ENCODE results near the gene TDRD10. TPM values are rescaled to one million over a fixed set of nuclear protein-coding genes. Genes with fewer than 3 reads are reported as not detected.
A peak's percentile ranks its signal among the peaks of the same experiment; 100 is the strongest.

The TDRD10 gene
- total and polyA plus RNA-seq, 2 of the 4 experiments (the other 2 are of a cell fraction) = not detected

- Histone ChIP-seq H3K4me3 (ENCODE audit: insufficient read depth, low read depth, low read length) (no peak overlapping the region), H2BK5ac (ENCODE audit: low read depth, low read length, poor library complexity, severe bottlenecking) (no peak overlapping the region), H3K9ac (ENCODE audit: low read depth, low read length) (no peak overlapping the region), H3K27ac (ENCODE audit: insufficient read depth, low read length) (no peak overlapping the region), H3K4me2 (ENCODE audit: low read depth, low read length) (no peak overlapping the region), H3K9me3 (ENCODE audit: control insufficient read depth, insufficient read depth, low read length) (no peaks in the 10 kb centered on the region), H4K20me1 (ENCODE audit: insufficient read depth, low read length) (peaks cover 51% of the 10 kb centered on the region), H4K91ac (ENCODE audit: insufficient read depth, low read depth, low read length) (no peak overlapping the region), H2BK20ac (ENCODE audit: low read depth, low read length) (no peak overlapping the region), H4K8ac (ENCODE audit: low read depth in 2 of 2, low read length in 2 of 2) (no peak overlapping the region), H3K4me1 (ENCODE audit: control insufficient read depth, insufficient read depth, low read length) (peaks cover 19% of the 10 kb centered on the region), H3K56ac (ENCODE audit: extremely low read depth, insufficient read depth, low read length) (no peak overlapping the region), H3K9me1 (ENCODE audit: insufficient read depth, low read length) (peaks cover 44% of the 10 kb centered on the region; the same call in 1 of the 2 replicates), H3K4ac (ENCODE audit: low read depth, low read length) (no peak overlapping the region), H2AK5ac (ENCODE audit: low read depth, low read length) (peak overlapping the region; percentile 5; the same call in 1 of the 2 replicates), H4K5ac (ENCODE audit: low read depth, low read length) (no peak overlapping the region), H2AFZ (replicated peaks; ENCODE audit: low read length, poor library complexity) (no peak overlapping the region), H3K79me1 (ENCODE audit: low read depth in 1 of 2, low read length in 2 of 2) (peaks cover 28 to 75% of the 10 kb centered on the region in 2 experiments), H3K18ac (ENCODE audit: low read depth, low read length) (no peak overlapping the region), H3K14ac (replicated peaks; ENCODE audit: low read depth, low read length) (no peak overlapping the region), H2BK15ac (ENCODE audit: low read depth, low read length) (no peak overlapping the region), H3K23ac (ENCODE audit: low read depth, low read length) (no peak overlapping the region), H2AK9ac (replicated peaks; ENCODE audit: low read depth, low read length, poor library complexity) (no peak overlapping the region), H2BK120ac (ENCODE audit: low read depth, low read length) (no peak overlapping the region), H3K27me3 (ENCODE audit: control insufficient read depth, insufficient read depth, low read length) (no peaks in the 10 kb centered on the region), H3K36me3 (ENCODE audit: control insufficient read depth, insufficient read depth, low read length) (peaks cover 52% of the 10 kb centered on the region)
- CTCF ChIA-PET = no interaction called here
- dilution Hi-C loops (cut with HindIII; ENCODE audit: low sequenced_read_pairs, unreplicated experiment) (no loop called here), in situ Hi-C loops (cut with MboI; ENCODE audit: low sequenced_read_pairs) (no loop called here), intact Hi-C loops (cut with micrococcal nuclease) (no loop called here)
- ATAC-seq (ENCODE audit: low read depth) (peak; percentile 85), DNase-seq (peak; percentile 87)
- POLR2A ChIA-PET (ENCODE audit: unreplicated experiment) = no interaction called here
- TF ChIP-seq FOS (IDR thresholded peaks at IDR 0.05; ENCODE audit: low read depth, low read length) (peak; percentile 56), RAD21 (IDR thresholded peaks at IDR 0.05; ENCODE audit: low read length) (no peak)
- WGBS, 2 experiments (ENCODE audit: extremely low coverage in 2 of 2, insufficient read length in 1 of 2) = no CpG with 5 or more reads among the region's 1 CpG
- no TSS peak for BruUV-seq (replicated peaks)
These were observed 93.6 kb downstream of the TDRD10 start for GRCh38 chr1:154595621-154596020.

Other genes with a start within 250 kb of the TDRD10 start
- 140 and 146 TPM in 2 replicates for gene HAX1, start 229.6 kb upstream of the TDRD10 start, total RNA-seq (2012; rRNA removed)
- gene HAX1, start 229.6 kb upstream of the TDRD10 start, polyA plus RNA-seq (2012; rRNA removed) = 117 TPM in 2 replicates
- not detected in 2 replicates for gene AQP10, start 181.1 kb upstream of the TDRD10 start, total RNA-seq (2012; rRNA removed)
- gene AQP10, start 181.1 kb upstream of the TDRD10 start, polyA plus RNA-seq (2012; rRNA removed) = not detected in 2 replicates
- gene ATP8B2, start 176.7 kb upstream of the TDRD10 start, total RNA-seq (2012; rRNA removed) = 91.0 and 91.9 TPM in 2 replicates
- gene ATP8B2, start 176.7 kb upstream of the TDRD10 start, polyA plus RNA-seq (2012; rRNA removed) = 79.4 and 86.1 TPM in 2 replicates
- gene IL6R, start 96.9 kb upstream of the TDRD10 start, total RNA-seq (2012; rRNA removed) = 6.1 and 9.5 TPM in 2 replicates
- gene IL6R, start 96.9 kb upstream of the TDRD10 start, polyA plus RNA-seq (2012; rRNA removed) = 4.7 and 5.3 TPM in 2 replicates
- gene SHE, start 193 bp downstream of the TDRD10 start, total RNA-seq (2012; rRNA removed) = not detected in 2 replicates
- not detected in 2 replicates for gene SHE, start 193 bp downstream of the TDRD10 start, polyA plus RNA-seq (2012; rRNA removed)
- gene UBE2Q1, start 56.4 kb downstream of the TDRD10 start, total RNA-seq (2012; rRNA removed) = 24.7 and 25.3 TPM in 2 replicates
- gene UBE2Q1, start 56.4 kb downstream of the TDRD10 start, polyA plus RNA-seq (2012; rRNA removed) = 20.6 and 21.3 TPM in 2 replicates
- gene CHRNB2, start 65.6 kb downstream of the TDRD10 start, total RNA-seq (2012; rRNA removed) = under 0.01 TPM in 1 of 2 replicates, not detected in the other
- gene CHRNB2, start 65.6 kb downstream of the TDRD10 start, polyA plus RNA-seq (2012; rRNA removed) = 0.03 and 0.09 TPM in 2 replicates
- 101 and 131 TPM in 2 replicates for gene ADAR, start 106.0 kb downstream of the TDRD10 start, total RNA-seq (2012; rRNA removed)
- gene ADAR, start 106.0 kb downstream of the TDRD10 start, polyA plus RNA-seq (2012; rRNA removed) = 70.9 and 72.2 TPM in 2 replicates

Data from IMR-90 (cell line).